Erythroblast (primary cell): ENCODE results near the gene MTOR.
"Not testable (repeated sequence)": the region's sequence is repeated elsewhere in the genome, so short reads cannot be mapped to it uniquely, and the experiment has no call there.

Experiments used
- GATA1 ChIP-seq: IDR thresholded peaks from 2 replicates; pipeline ENCODE4 v1.6.1; 2011; ENCODE audit warnings: low read depth, mild to moderate bottlenecking, control low read depth, low read length, moderate library complexity
- POLR2A ChIP-seq: IDR thresholded peaks from 2 replicates; pipeline ENCODE4 v1.6.1; 2011; ENCODE audit warnings: mild to moderate bottlenecking, low read length

- not testable (repeated sequence) for TF ChIP-seq POLR2A, GATA1
Measured at GRCh38 chr1:11100806-11101205, 161.5 kb downstream of the MTOR start.
